NCI-H1417 treated with DMSO at 0.1 percent for 48 hours (cell line): ENCODE data around the gene TRPV2.
"Not testable (repeated sequence)": the region's sequence is repeated elsewhere in the genome, so short reads cannot be mapped to it uniquely, and the experiment has no call there.

Experiments
- DNase-seq: peaks from one replicate; lab custom pipeline; 2025; lab: John Stamatoyannopoulos, UW

Gene TRPV2, protein sequence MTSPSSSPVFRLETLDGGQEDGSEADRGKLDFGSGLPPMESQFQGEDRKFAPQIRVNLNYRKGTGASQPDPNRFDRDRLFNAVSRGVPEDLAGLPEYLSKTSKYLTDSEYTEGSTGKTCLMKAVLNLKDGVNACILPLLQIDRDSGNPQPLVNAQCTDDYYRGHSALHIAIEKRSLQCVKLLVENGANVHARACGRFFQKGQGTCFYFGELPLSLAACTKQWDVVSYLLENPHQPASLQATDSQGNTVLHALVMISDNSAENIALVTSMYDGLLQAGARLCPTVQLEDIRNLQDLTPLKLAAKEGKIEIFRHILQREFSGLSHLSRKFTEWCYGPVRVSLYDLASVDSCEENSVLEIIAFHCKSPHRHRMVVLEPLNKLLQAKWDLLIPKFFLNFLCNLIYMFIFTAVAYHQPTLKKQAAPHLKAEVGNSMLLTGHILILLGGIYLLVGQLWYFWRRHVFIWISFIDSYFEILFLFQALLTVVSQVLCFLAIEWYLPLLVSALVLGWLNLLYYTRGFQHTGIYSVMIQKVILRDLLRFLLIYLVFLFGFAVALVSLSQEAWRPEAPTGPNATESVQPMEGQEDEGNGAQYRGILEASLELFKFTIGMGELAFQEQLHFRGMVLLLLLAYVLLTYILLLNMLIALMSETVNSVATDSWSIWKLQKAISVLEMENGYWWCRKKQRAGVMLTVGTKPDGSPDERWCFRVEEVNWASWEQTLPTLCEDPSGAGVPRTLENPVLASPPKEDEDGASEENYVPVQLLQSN

DNA sequence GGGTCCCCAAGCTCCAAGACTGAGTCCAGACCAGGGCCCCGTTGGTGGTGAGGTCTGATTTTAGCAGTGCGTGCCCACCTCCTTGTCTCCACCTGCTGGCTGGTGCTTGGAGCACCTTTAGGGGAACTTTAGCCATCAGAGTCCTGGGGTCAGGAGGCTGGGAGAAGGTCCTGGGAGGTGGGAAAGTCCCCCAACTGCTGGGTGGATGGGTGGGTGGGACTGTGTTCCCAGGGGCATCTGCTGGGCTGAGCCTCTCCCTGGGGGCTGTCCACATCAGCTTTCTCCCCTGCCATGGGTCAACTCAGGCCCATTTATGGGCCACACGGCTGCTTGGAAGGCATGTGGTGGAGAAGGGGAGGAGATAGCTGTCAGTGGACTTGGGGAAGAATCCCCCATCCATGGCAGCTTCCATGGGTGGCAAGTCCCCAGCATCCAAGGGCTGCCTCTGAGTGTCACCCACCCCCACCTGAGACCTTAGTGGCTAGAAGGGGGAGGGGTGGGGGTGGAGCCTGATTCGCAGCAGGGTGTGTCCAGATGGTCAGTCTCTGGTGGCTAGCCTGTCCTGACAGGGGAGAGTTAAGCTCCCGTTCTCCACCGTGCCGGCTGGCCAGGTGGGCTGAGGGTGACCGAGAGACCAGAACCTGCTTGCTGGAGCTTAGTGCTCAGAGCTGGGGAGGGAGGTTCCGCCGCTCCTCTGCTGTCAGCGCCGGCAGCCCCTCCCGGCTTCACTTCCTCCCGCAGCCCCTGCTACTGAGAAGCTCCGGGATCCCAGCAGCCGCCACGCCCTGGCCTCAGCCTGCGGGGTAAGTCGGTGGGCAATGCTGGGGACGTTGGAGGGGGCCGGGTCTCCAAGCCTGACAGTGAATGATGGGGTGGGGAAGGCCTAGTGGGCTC is at the start of gene TRPV2:
Gene TRPV2 (plus strand): TSS at position 541 of the 894 bp plus-strand sequence. CDS start 2,098 bp downstream, outside the sequence.
- no peak for DNase-seq

DNA sequence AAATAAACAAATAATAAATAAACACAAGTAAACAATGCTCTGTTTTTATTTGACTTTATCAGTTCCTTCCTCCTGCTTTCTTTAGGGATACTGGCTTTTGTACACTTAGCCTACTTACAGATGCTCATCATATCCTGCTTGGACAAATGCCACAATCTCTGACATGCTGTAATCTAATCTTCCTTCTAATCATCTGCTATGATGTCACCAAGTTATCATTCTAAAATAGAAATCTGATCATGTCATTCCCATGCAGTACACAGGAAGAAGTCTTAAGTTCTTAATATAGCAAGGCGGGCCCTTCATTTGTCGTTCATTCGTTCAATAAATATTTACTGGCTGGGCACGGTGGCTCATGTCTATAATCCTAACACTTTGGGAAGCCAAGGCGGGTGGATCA is 43.6 kb upstream of the TRPV2 start:
- no peak for DNase-seq

DNA sequence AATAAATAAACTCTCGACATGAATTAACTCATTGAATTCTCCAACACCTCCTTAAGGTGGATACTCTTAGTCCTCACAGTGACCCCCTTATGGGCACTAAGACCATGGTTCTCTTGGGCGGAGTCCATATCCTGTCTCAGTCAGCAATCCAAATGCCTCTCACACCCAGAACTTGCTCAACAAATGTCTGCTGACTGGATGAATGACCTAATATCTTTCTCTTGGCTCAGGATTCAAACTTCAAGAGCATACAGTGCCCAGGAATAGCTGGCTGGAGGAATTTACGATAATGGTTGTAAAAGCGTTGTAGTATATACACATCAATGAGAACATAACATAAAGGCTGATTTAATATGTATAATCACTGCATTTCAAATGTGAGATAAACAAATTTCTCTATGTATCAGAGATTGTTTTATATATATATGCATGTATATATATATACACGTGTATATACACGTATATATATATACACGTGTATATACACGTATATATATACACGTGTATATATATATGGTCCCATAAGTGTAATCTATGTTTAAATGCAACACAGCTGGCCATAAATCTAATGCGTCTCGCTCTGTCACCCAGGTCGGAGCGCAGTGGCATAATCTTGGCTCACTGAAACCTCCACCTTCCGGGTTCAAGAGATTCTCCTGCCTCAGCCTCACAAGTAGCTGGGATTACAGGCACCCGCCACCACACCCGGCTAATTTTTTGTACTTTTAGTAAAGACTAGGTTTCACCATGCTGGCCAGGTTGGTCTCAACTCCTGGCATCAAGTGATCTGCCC is 41.0 kb upstream of the TRPV2 start:
- DNase-seq = no peak

DNA sequence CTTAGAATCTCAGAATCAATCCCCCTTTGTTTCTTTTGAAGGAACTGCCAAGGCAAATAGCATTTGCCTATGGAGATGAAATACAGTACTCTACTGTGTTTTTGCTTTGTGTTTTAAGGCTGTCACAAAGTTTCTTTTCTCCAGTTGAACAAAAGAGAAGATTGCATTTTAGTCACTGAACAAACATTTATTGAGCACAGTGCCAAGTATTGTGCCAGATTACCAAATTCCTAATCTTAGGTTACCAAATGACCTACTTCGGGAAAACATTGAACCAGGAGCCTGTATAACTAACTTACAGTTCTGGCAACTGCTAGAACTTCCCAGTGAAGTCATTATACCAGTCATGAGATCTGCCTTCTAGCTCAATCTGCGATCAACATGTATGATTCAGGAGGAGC is 37.4 kb upstream of the TRPV2 start:
- DNase-seq = no peak

DNA sequence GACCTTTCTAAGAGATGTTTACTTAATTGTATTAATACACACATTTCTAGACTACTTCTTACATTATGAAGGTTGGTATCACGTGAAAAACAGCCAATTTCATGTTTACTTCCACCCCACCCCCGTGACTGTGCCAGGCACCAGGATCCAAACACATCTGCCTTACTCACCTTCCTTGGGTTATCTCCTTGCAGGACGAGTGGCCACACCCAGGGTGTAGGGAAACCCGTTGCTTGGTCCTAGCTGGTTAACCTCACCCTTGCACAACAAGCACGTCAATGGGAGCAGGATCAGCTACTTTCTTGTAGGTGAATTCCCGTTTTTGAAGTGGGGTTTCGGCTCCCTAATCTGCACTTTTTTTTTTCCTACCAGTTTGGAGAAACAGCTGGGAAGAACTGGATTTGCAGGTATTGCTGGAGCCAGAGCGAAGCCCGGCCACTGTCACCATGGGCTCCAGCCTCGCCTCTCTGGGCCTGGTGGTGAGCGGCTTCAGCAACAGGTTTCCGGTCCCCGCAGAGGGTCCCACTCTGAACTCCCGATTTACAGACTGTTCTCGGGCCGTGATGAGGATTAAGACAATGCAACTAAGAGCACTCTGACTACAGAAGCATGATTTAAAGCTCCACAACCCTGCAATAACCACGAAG is 36.6 kb upstream of the TRPV2 start:
- DNase-seq = no peak

DNA sequence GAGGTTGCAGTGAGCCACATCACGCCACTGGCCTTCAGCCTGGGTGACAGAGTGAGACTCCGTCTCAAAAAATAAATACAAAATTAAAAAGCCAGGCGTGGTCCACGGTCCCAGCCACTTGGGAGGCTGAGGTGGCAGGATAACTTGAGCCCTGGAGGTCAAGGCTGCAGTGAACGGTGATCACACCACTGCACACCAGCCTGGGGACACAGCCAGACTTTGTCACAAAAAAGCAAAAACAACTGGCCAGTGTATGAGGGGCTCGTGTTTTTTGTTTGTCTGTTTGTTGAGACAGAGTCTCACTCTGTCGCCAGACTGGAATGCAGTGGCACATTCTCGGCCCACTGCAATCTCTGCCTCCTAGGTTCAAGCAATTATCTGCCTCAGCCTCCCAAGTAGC is 35.7 kb upstream of the TRPV2 start:
- DNase-seq = no peak

DNA sequence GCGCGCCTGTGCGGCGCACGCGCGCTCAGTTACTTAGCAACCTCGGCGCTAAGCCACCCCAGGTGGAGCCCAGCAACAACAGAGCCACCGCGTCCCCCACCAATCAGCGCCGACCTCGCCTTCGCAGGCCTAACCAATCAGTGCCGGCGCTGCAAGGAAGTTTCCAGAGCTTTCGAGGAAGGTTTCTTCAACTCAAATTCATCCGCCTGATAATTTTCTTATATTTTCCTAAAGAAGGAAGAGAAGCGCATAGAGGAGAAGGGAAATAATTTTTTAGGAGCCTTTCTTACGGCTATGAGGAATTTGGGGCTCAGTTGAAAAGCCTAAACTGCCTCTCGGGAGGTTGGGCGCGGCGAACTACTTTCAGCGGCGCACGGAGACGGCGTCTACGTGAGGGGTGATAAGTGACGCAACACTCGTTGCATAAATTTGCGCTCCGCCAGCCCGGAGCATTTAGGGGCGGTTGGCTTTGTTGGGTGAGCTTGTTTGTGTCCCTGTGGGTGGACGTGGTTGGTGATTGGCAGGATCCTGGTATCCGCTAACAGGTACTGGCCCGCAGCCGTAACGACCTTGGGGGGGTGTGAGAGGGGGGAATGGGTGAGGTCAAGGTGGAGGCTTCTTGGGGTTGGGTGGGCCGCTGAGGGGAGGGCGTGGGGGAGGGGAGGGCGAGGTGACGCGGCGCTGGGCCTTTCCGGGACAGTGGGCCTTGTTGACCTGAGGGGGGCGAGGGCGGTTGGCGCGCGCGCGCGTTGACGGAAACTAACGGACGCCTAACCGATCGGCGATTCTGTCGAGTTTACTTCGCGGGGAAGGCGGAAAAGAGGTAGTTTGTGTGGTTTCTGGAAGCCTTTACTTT is 34.5 kb upstream of the TRPV2 start, which contains the start of gene UBB:
Gene UBB (plus strand): TSS at position 452 of the 856 bp plus-strand sequence. CDS start 817 bp downstream, outside the sequence.
- DNase-seq = no peak

DNA sequence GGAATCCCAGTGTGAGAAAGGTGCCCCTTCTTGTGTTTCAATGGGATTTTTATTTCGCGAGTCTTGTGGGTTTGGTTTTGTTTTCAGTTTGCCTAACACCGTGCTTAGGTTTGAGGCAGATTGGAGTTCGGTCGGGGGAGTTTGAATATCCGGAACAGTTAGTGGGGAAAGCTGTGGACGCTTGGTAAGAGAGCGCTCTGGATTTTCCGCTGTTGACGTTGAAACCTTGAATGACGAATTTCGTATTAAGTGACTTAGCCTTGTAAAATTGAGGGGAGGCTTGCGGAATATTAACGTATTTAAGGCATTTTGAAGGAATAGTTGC is 33.9 kb upstream of the TRPV2 start:
- no peak for DNase-seq

DNA sequence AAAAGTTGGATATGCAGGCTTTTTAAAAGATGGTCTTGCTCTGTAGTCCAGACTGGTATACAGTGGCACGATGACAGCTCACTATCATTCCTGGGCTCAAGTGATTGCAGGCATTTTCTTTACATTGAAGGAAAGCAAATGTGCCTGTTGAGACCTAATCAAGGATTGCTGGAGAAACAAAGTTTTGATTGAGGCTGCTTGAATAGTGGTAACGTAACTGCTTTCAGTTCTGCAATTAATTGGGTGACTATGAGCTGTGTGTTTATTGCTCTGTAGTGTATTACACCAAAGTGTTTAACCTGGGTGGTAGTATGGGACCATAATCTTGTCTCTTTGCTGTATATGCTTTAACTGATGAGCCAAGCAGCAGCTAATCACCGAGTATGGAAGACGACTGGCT is 32.2 kb upstream of the TRPV2 start:
- DNase-seq = no peak

DNA sequence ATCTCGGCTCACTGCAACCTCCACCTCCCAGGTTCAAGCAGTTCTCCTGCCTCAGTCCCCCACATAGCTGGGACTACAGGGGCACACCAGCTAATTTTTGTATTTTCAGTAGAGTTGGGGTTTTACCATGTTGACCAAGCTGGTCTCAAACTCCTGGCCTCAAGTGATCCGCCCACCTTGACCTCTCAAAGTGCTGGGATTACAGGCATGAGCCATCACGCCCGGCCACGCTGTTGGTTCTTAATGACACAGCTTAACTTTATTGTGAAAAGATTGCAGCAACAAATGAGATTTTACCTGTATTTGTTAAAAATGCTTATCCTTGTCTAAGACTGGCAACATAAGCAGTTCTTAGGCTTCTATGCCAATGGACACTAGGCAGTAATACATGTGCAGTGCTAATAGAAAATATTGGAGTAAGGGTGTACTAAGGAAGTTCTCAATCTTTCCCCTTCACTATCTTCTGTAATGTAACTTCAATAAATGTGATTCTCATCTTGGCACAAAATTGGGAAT is 31.5 kb upstream of the TRPV2 start:
- DNase-seq = no peak

DNA sequence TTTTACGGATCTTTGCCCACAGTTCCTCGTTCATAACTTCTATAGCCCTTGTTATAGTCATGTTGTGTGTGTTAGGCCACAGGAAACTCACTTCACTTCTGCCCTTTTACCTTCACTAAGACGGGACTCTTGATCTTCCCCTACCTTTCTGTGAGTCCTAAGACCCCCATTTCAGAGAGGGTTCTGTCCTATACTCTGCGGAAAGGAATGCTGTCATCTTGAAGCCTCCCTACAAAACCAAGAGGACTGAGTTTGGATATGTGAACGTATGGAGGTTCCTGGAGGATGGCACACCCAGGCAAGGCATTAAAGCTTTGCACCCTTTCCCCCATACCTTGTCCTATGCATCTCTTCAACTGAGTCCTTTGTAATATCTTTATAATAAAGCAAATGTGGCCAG is 30.8 kb upstream of the TRPV2 start:
- no peak for DNase-seq

DNA sequence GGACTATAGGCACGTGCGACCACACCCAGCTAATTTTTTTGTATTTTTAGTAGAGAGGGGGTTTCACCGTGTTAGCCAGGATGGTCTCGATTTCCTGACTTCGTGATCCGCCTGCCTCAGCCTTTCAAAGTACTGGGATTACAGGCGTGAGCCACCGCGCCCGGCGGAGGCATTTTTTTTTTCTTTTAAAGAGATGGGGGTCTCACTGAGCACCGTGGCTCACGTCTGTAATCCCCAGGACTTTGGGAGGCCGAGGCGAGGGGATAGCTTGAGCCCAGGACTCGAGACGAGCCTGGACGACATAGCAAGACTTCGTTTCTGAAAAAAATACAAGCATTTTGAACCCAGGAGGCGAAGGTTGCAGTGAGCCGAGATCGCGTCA is 29.3 kb upstream of the TRPV2 start:
- not testable (repeated sequence) for DNase-seq

DNA sequence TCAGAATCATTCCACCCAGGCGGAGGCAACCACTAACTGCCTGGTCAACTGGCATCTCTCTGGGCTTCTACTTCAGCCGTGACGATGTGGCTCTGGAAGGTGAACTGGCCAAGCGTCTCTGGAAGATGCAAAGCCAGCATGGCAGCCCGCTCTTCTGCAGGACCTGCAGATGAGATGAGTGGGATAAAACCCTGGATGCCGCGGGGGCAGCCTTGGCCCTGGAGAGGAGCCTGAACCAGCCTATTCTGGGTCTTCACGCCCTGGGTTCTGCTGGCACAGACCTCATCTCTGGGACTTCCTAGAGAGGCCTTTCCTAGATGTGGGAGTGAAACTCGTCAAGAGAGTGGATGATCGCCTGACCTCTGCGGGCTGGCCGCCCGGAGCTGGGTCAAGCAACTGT is 23.9 kb upstream of the TRPV2 start:
- no peak for DNase-seq

DNA sequence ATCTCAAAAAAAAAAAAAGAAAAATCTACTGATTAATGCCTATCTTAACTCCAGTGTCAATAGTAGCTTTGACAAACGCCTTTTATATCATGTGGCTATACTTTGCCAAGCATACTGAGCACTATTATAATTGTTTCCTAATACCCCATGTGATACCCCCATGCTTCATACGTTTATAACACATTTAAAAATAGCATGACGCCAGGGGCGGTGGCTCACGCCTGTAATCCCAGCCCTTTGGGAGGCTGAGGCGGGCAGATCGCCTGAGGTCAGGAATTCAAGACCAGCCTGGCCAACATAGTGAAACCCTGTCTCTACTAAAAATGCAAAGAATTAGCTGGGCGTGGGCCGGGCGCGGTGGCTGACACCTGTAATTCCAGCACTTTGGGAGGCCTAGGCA is 22.9 kb upstream of the TRPV2 start:
- not testable (repeated sequence) for DNase-seq

DNA sequence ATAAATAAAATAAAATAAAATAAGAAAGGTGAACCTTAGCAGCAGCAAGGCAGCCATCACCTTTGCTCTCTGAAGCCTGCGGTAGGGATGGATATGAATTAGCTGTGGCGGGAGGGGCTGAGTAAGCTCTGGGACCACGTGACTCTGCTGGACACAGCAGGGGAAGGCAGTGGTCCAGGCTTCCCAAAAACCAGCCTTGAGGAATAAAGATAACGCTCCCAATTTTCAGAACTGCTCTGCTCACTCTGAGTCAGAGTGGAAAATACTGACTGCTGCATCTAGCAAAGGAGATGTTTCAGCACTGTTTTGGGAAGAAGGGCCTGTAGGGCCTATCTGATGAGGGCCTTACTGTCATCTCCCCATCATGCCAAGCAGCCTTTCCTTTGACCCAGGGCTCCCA is 19.5 kb upstream of the TRPV2 start:
- not testable (repeated sequence) for DNase-seq

DNA sequence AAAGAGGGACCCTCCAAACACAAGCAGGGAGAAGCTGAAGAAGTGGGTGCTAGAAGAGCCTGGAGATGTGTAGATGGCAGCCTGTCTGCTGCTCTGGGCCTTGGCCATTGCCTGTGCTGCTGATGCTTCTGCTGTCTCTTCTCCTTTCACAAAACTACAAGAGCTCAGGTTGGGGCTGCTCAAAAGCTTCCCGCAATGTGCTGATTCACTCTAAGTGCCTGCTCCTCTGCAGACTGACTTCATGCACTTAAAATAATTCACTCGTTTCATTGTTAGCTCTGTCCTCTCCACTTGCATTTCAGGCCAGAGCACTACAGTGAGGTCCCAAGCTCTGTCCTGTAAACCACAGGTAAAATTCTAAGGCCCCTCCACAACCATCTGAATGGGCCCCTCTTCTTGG is 18.7 kb upstream of the TRPV2 start:
- not testable (repeated sequence) for DNase-seq

DNA sequence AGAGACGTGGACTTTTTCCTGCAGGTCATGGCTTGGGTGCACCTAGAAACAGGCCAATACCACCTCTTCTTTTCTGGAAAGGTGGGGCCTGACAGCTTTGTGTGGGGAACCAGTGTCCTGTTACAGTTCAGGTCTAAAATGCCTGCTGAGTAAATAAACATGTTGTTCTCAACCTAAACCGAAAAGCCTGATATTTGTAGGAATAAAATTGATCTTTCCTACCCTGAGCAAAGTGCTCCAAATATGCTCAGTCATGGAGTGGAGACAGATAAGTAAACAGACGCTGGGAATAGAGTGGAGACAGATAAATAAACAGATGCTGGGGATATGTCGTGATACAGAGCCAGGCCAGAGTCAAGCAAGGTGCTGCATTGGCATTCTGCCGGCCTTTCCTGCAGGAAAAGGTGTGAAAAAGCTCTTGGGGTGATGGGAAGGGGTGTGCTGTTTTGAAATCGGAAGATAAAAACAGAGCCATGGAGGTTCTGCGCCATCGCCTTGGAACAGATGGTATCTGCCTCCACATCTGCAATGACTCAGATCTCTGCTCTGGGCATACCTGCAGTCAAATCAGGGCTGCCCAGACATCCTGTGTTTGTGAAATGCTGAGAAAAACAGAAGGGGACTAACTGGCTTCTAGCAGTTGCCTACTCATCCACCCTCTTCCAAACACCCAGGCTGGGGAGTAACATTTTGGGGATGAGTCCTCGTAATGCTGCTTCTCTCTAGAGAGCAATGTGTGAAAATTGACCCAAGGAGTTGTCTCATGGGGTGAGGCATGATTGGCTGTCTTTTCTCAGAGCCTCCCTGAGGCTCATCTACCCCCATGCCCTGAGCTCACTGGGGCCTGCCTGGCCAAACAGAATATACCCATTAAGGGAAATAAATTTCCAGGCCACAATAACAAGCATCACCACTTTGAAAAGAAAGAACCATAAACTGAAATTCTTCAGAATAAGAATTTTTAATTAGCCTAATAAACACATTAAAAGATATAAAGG is 16.8 kb upstream of the TRPV2 start:
- DNase-seq = no peak

DNA sequence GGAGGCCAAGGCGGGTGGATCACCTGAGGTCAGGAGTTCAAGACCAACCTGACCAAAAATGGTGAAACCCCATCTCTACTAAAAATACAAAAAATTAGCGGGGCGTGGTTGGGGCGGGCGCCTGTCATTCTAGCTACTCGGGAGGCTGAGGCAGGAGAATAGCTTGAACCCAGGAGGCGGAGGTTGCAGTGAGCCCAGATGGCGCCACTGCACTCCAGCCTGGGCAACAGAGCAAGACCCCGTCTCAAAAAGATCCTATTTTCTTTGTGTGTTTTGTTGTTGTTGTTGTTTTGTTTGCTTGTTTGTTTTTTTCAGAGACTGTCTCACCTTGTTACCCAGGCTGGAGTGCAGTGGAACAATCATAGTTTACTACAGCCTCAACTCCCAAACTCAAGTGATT is 11.5 kb upstream of the TRPV2 start:
- DNase-seq = not testable (repeated sequence)
